Activated naive CD4-positive, alpha-beta T cell (primary cell): ENCODE results near the gene TCP11X1.
"Not testable (repeated sequence)": the region's sequence is repeated elsewhere in the genome, so short reads cannot be mapped to it uniquely, and the experiment has no call there.

Experiments
- DNase-seq, 4 experiments: peaks; one replicate each; lab custom pipeline; 2025; lab: John Stamatoyannopoulos, UW

Gene TCP11X1

GRCh38 chrX:102214986-102215385 lies at the start of gene TCP11X1:
Gene TCP11X1, plus strand, starts transcription at chrX:102215301.
- not testable (repeated sequence) for DNase-seq

GRCh38 chrX:102185967-102186720 lies 29.0 kb upstream of the TCP11X1 start:
- no peak for DNase-seq

- DNase-seq = not testable (repeated sequence)
These were observed 7.2 kb upstream of the TCP11X1 start for GRCh38 chrX:102207940-102208339.

GRCh38 chrX:102216497-102216896 lies 1.4 kb downstream of the TCP11X1 start:
- DNase-seq = not testable (repeated sequence)

- not testable (repeated sequence) for DNase-seq
These were observed 20.6 kb downstream of the TCP11X1 start for GRCh38 chrX:102235678-102236077.

GRCh38 chrX:102240265-102240664 lies 25.2 kb downstream of the TCP11X1 start:
- not testable (repeated sequence) for DNase-seq

GRCh38 chrX:102246893-102247292 lies 31.8 kb downstream of the TCP11X1 start, which contains the start of gene NXF2:
Gene NXF2, plus strand, starts transcription at chrX:102247167. Its CDS starts 59,912 bp downstream, at chrX:102307079.
- not testable (repeated sequence) for DNase-seq

GRCh38 chrX:102272231-102272630 lies 57.1 kb downstream of the TCP11X1 start:
- DNase-seq = not testable (repeated sequence)
